HFF-Myc (cell line): Measurements from ENCODE around the gene PLVAP.

ENCODE experiments used
- DNase-seq: peaks from one replicate; pipeline ENCODE4 v3.0.0-alpha.2; 2011; ENCODE audit warnings: low read depth; ENCODE audit errors: extremely low read depth
- H3K4me3 ChIP-seq: replicated peaks from 2 replicates; pipeline ENCODE4 v1.5.1; 2011; ENCODE audit warnings: low read depth, mild to moderate bottlenecking, control low read depth, low read length
- CTCF ChIP-seq: IDR thresholded peaks from 2 replicates; pipeline ENCODE4 v1.5.1; 2012; ENCODE audit warnings: mild to moderate bottlenecking, low read depth, low read length, control low read depth; ENCODE audit errors: missing control alignments

Gene PLVAP

GRCh38 chr19:17337675-17338432 lies 39.3 kb downstream of the PLVAP start:
- TF ChIP-seq CTCF: no peak
- peak overlapping the region; percentile 66 for H3K4me3 ChIP-seq
- no peak for DNase-seq

- H3K4me3 ChIP-seq: peak within 1 kb of the TSS; percentile 66
- TF ChIP-seq CTCF: no peak
- peak; percentile 96 for DNase-seq
These were observed 40.1 kb downstream of the PLVAP start, which contains the start of gene GTPBP3 for GRCh38 chr19:17336872-17337674. Gene GTPBP3, plus strand, starts transcription at chr19:17337553. Its CDS starts 59 bp downstream, at chr19:17337612.

- H3K4me3 ChIP-seq: no peak overlapping the region
- no peak for DNase-seq
- no peak for TF ChIP-seq CTCF
These were observed 41.6 kb downstream of the PLVAP start for GRCh38 chr19:17335575-17335974.

- peak within 1 kb of the TSS; percentile 69 for H3K4me3 ChIP-seq
- TF ChIP-seq CTCF: no peak
- DNase-seq: peak; percentile 95
These were observed 42.4 kb downstream of the PLVAP start, which contains the start of gene ANO8 for GRCh38 chr19:17334414-17335409. Gene ANO8, minus strand, starts transcription at chr19:17334855. Its CDS starts 185 bp downstream, at chr19:17334670.

- peak overlapping the region; percentile 69 for H3K4me3 ChIP-seq
- no peak for TF ChIP-seq CTCF
- peak; percentile 37 for DNase-seq
These were observed 43.3 kb downstream of the PLVAP start for GRCh38 chr19:17333611-17334413.
